ENCODE data around the gene UBE2D1.

DNA sequence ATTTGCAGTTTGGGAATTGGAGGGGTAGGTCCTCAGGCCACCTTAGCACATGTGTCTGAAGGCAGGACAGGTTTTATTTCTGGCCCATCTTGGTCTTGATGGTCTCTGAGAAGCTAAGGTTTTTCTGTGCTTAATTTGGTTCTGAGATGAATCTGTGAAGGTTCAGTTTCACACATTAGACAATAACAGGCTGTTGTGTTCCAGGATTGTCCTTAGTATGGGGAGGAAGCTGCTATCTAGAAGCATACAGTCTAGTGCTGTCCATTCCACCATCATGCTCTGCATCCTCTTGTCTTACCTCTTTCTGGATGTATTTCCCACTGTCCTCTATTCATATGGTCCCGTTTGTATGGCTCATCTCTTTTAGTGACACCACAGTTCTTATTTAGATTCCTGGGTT lies 7.1 kb downstream of the UBE2D1 start:
- TF ChIP-seq, protein P1, sequence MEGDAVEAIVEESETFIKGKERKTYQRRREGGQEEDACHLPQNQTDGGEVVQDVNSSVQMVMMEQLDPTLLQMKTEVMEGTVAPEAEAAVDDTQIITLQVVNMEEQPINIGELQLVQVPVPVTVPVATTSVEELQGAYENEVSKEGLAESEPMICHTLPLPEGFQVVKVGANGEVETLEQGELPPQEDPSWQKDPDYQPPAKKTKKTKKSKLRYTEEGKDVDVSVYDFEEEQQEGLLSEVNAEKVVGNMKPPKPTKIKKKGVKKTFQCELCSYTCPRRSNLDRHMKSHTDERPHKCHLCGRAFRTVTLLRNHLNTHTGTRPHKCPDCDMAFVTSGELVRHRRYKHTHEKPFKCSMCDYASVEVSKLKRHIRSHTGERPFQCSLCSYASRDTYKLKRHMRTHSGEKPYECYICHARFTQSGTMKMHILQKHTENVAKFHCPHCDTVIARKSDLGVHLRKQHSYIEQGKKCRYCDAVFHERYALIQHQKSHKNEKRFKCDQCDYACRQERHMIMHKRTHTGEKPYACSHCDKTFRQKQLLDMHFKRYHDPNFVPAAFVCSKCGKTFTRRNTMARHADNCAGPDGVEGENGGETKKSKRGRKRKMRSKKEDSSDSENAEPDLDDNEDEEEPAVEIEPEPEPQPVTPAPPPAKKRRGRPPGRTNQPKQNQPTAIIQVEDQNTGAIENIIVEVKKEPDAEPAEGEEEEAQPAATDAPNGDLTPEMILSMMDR (IDR thresholded peaks at IDR 0.05; ENCODE audit: extremely low read depth in 1 of 2, insufficient read depth in 1 of 2, low read depth in 1 of 2, low read length in 2 of 2), result no peak
- TF ChIP-seq POLR2A (IDR thresholded peaks at IDR 0.05; ENCODE audit: low read depth, low read length), result no peak
- no peak for TF ChIP-seq POLR2AphosphoS5 (IDR thresholded peaks at IDR 0.05; ENCODE audit: insufficient read depth, low read depth, low read length)
- no peak for TF ChIP-seq JUN (IDR thresholded peaks at IDR 0.05; ENCODE audit: borderline replicate concordance, insufficient read depth, insufficient read length, low read depth)
- TF ChIP-seq EZH2 (IDR thresholded peaks at IDR 0.05; ENCODE audit: borderline replicate concordance, low read depth, low read length, severe bottlenecking), result no peak
